GM23338 (cell line): ENCODE data around the gene PPP2R5D. TPM values are rescaled to one million over a fixed set of nuclear protein-coding genes. Genes with fewer than 3 reads are reported as not detected.
A peak's percentile ranks its signal among the peaks of the same experiment; 100 is the strongest.

ENCODE experiments used
- ATAC-seq: fragments of 200-7000 bp; cut with Tn5 transposase; 3 replicates; pipeline ENCODE4 v1.9.1; 2020
- DNase-seq: peaks from one replicate; pipeline ENCODE4 v3.0.0-alpha.2; 2015; ENCODE audit warnings: low spot score
- H2AFZ ChIP-seq: fragments of 200-600 bp; sonication (generic); 2 replicates; pipeline ENCODE4 v1.8.0; 2016; ENCODE audit warnings: antibody characterized with exemption, mild to moderate bottlenecking, moderate library complexity
- H3F3A ChIP-seq: fragments of 200-600 bp; sonication (generic); replicated peaks from 2 replicates; pipeline ENCODE4 v1.8.0; 2017; ENCODE audit warnings: antibody characterized with exemption, mixed run types, low read depth
- H3K27ac ChIP-seq: fragments of 200-600 bp; sonication (generic); 2 replicates; pipeline ENCODE4 v1.6.1; 2016; ENCODE audit warnings: low read depth
- H3K27me3 ChIP-seq: fragments of 200-600 bp; sonication (generic); 2 replicates; pipeline ENCODE4 v1.8.0; 2016; ENCODE audit warnings: mild to moderate bottlenecking, mixed run types, moderate library complexity; ENCODE audit not compliant: insufficient read depth
- H3K36me3 ChIP-seq: fragments of 200-600 bp; sonication (generic); 2 replicates; pipeline ENCODE4 v1.8.0; 2016; ENCODE audit warnings: mild to moderate bottlenecking; ENCODE audit not compliant: insufficient read depth
- H3K4me1 ChIP-seq: fragments of 200-600 bp; sonication (generic); 2 replicates; pipeline ENCODE4 v1.8.0; 2016; ENCODE audit warnings: mild to moderate bottlenecking, moderate library complexity; ENCODE audit not compliant: insufficient read depth
- H3K4me2 ChIP-seq: fragments of 200-600 bp; sonication (generic); 2 replicates; pipeline ENCODE4 v1.7.1; 2017; ENCODE audit warnings: mixed run types
- H3K4me3 ChIP-seq: fragments of 200-600 bp; sonication (generic); 2 replicates; pipeline ENCODE4 v1.6.1; 2016; ENCODE audit warnings: mixed run types
- H3K79me2 ChIP-seq: fragments of 200-600 bp; sonication (generic); replicated peaks from 2 replicates; pipeline ENCODE4 v1.8.0; 2017; ENCODE audit warnings: mild to moderate bottlenecking; ENCODE audit not compliant: insufficient read depth
- H3K9me2 ChIP-seq: fragments of 200-600 bp; sonication (generic); 2 replicates; pipeline ENCODE4 v1.8.0; 2017; ENCODE audit not compliant: insufficient read depth
- H4K20me1 ChIP-seq: fragments of 200-600 bp; sonication (generic); replicated peaks from 2 replicates; pipeline ENCODE4 v1.8.0; 2017; ENCODE audit warnings: mild to moderate bottlenecking; ENCODE audit not compliant: insufficient read depth
- H3K27ac Mint-ChIP-seq: 2 replicates; pipeline ENCODE4 v1.8.0; 2020; ENCODE audit warnings: inconsistent platforms, mild to moderate bottlenecking, moderate library complexity, mixed read lengths
- H3K27me3 Mint-ChIP-seq: 3 replicates; pipeline ENCODE4 v1.8.0; 2022; ENCODE audit warnings: low read depth, mild to moderate bottlenecking, moderate library complexity, mixed read lengths, inconsistent platforms; ENCODE audit not compliant: insufficient read depth, poor library complexity
- H3K36me3 Mint-ChIP-seq: 3 replicates; pipeline ENCODE4 v1.8.0; 2021; ENCODE audit warnings: low read depth, mild to moderate bottlenecking, inconsistent platforms, moderate library complexity, mixed read lengths
- H3K4me1 Mint-ChIP-seq: 3 replicates; pipeline ENCODE4 v1.8.0; 2020; ENCODE audit warnings: mild to moderate bottlenecking, inconsistent platforms, mixed read lengths
- H3K4me3 Mint-ChIP-seq: 3 replicates; pipeline ENCODE4 v1.8.0; 2021; ENCODE audit warnings: moderate library complexity, mild to moderate bottlenecking, inconsistent platforms, mixed read lengths
- H3K9me3 Mint-ChIP-seq: 3 replicates; pipeline ENCODE4 v1.8.0; 2020; ENCODE audit warnings: moderate library complexity, mild to moderate bottlenecking, inconsistent platforms, mixed read lengths
- CREB1 ChIP-seq: fragments of 250-450 bp; sonication (Bioruptor Pico); IDR thresholded peaks from 2 replicates; pipeline ENCODE4 v1.5.0; 2020; ENCODE audit warnings: low read depth, mild to moderate bottlenecking, moderate library complexity
- CTCF ChIP-seq, 2 experiments: fragments of 200-600 bp in 1 of 2; sonication (generic) in 1 of 2; conservative IDR thresholded peaks; 2 replicates each; pipeline versions ENCODE4 v1.5.1 to v1.6.1; 2016 to 2017; ENCODE audit warnings: antibody characterized with exemption in 2 of 2, low read depth in 2 of 2, mild to moderate bottlenecking in 2 of 2, moderate library complexity in 1 of 2
- EZH2 ChIP-seq: fragments of 200-600 bp; sonication (generic); IDR thresholded peaks from one replicate; pipeline ENCODE4 v1.8.0; 2017; ENCODE audit warnings: antibody characterized with exemption, mild to moderate bottlenecking, low read depth; ENCODE audit not compliant: unreplicated experiment
- EZH2phosphoT487 ChIP-seq: fragments of 200-600 bp; sonication (generic); IDR thresholded peaks from one replicate; pipeline ENCODE4 v1.8.1; 2018; ENCODE audit warnings: antibody characterized with exemption; ENCODE audit not compliant: unreplicated experiment
- JUNB ChIP-seq: IDR thresholded peaks from one replicate; pipeline ENCODE4 v1.6.1; 2016; ENCODE audit warnings: antibody characterized with exemption; ENCODE audit not compliant: unreplicated experiment
- NANOG ChIP-seq: IDR thresholded peaks from 2 replicates; pipeline ENCODE4 v1.6.1; 2016; ENCODE audit warnings: antibody characterized with exemption, borderline replicate concordance
- POLR2AphosphoS5 ChIP-seq: IDR thresholded peaks from 2 replicates; pipeline ENCODE4 v1.6.1; 2016; ENCODE audit warnings: antibody characterized with exemption, low read depth
- STAT1 ChIP-seq: IDR thresholded peaks from one replicate; pipeline ENCODE4 v1.6.1; 2016; ENCODE audit warnings: antibody characterized with exemption; ENCODE audit not compliant: unreplicated experiment
- ZNF114 ChIP-seq: fragments of 250-450 bp; sonication (Bioruptor Pico); IDR thresholded peaks from 2 replicates; pipeline ENCODE4 v1.5.0; 2020; ENCODE audit warnings: mild to moderate bottlenecking, moderate library complexity
- ZNF331 ChIP-seq: fragments of 250-450 bp; sonication (Bioruptor Pico); IDR thresholded peaks from 2 replicates; pipeline ENCODE4 v1.5.0; 2020; ENCODE audit warnings: low read depth, mild to moderate bottlenecking, moderate library complexity
- ZNF462 ChIP-seq: fragments of 250-450 bp; sonication (Bioruptor Pico); IDR thresholded peaks from 2 replicates; pipeline ENCODE4 v1.5.0; 2020; ENCODE audit warnings: mild to moderate bottlenecking, moderate library complexity
- polyA plus RNA-seq: library from polyadenylated mRNA; unstranded; fragments of >200 nt; fragmentation: Nextera tagmentation; extraction: Ambion mirVana; gene quantifications from 2 replicates; pipeline ENCODE4 v1.2.1, GENCODE V29; 2016
- total RNA-seq: library from RNA; depleted of rRNA; stranded (reverse); fragments of >200 nt; shearing (Covaris generic); gene quantifications from 2 replicates; pipeline ENCODE4 v1.2.3, GENCODE V29; 2014
- TF ChIP-seq, protein P1 (sequence below): IDR thresholded peaks from one replicate; pipeline ENCODE4 v1.6.1; 2018; ENCODE audit warnings: antibody characterized with exemption; ENCODE audit not compliant: unreplicated experiment
- TF ChIP-seq, protein P2 (sequence below): IDR thresholded peaks from 2 replicates; pipeline ENCODE4 v1.6.1; 2016; ENCODE audit warnings: antibody characterized with exemption

Gene PPP2R5D
- total and polyA plus RNA-seq, 2 experiments from 2014 or later: 20.0 to 55.3 TPM

DNA sequence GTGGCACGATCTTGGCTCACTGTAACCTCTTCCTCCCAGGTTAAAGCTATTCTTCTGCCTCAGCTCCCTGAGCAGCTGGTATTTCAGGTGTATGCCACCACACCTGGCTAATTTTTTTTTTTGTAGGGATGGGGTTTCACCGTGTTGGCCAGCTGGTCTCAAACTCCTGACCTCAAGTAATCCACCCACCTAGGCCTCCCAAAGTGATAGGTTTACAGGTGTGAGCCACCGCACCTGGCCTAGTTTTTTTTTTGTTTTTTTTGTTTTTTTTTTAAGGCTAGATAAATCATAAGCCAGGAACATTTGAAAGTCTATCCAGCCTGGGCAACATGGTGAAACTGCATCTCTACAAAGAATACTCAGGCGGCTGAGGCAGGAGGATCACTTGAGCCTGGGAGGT lies 48.0 kb downstream of the PPP2R5D start:
- Histone ChIP-seq H3K4me1 (no peaks in the 10 kb centered on the region), H3K36me3 (peaks cover 27% of the 10 kb centered on the region), H3K4me2 (no peak overlapping the region), H3K79me2 (no peaks in the 10 kb centered on the region), H4K20me1 (peaks cover 12% of the 10 kb centered on the region), H3K27me3 (no peaks in the 10 kb centered on the region), H2AFZ (no peak overlapping the region), H3K27ac (0 out of 2 replicates have a peak overlapping the region, but pooled peaks have one; percentile 59), H3K4me3 (no peak overlapping the region), H3F3A (peaks cover 21% of the 10 kb centered on the region), H3K9me2 (no peaks in the 10 kb centered on the region)
- Mint-ChIP-seq H3K27me3 (peaks cover 3% of the 10 kb centered on the region), H3K4me3 (no peak overlapping the region), H3K36me3 (peaks cover 78% of the 10 kb centered on the region), H3K9me3 (no peaks in the 10 kb centered on the region), H3K4me1 (no peaks in the 10 kb centered on the region), H3K27ac (no peak overlapping the region)
- ATAC-seq (no peak), DNase-seq (no peak)
- no peak for TF ChIP-seq EZH2
- TF ChIP-seq CTCF (conservative IDR thresholded peaks at IDR 0.05; ENCODE audit: low read depth in 2 of 2): no peak
- TF ChIP-seq, protein P1, sequence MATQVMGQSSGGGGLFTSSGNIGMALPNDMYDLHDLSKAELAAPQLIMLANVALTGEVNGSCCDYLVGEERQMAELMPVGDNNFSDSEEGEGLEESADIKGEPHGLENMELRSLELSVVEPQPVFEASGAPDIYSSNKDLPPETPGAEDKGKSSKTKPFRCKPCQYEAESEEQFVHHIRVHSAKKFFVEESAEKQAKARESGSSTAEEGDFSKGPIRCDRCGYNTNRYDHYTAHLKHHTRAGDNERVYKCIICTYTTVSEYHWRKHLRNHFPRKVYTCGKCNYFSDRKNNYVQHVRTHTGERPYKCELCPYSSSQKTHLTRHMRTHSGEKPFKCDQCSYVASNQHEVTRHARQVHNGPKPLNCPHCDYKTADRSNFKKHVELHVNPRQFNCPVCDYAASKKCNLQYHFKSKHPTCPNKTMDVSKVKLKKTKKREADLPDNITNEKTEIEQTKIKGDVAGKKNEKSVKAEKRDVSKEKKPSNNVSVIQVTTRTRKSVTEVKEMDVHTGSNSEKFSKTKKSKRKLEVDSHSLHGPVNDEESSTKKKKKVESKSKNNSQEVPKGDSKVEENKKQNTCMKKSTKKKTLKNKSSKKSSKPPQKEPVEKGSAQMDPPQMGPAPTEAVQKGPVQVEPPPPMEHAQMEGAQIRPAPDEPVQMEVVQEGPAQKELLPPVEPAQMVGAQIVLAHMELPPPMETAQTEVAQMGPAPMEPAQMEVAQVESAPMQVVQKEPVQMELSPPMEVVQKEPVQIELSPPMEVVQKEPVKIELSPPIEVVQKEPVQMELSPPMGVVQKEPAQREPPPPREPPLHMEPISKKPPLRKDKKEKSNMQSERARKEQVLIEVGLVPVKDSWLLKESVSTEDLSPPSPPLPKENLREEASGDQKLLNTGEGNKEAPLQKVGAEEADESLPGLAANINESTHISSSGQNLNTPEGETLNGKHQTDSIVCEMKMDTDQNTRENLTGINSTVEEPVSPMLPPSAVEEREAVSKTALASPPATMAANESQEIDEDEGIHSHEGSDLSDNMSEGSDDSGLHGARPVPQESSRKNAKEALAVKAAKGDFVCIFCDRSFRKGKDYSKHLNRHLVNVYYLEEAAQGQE: no peak
- no peak for TF ChIP-seq NANOG
- TF ChIP-seq POLR2AphosphoS5: no peak
- TF ChIP-seq ZNF114 (CRISPR knock-in tag): no peak
- TF ChIP-seq EZH2phosphoT487: no peak
- no peak for TF ChIP-seq CREB1 (CRISPR knock-in tag)
- no peak for TF ChIP-seq ZNF462 (CRISPR knock-in tag)
- no peak for TF ChIP-seq ZNF331 (CRISPR knock-in tag)
- TF ChIP-seq, protein P2, sequence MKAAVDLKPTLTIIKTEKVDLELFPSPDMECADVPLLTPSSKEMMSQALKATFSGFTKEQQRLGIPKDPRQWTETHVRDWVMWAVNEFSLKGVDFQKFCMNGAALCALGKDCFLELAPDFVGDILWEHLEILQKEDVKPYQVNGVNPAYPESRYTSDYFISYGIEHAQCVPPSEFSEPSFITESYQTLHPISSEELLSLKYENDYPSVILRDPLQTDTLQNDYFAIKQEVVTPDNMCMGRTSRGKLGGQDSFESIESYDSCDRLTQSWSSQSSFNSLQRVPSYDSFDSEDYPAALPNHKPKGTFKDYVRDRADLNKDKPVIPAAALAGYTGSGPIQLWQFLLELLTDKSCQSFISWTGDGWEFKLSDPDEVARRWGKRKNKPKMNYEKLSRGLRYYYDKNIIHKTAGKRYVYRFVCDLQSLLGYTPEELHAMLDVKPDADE: no peak
- TF ChIP-seq STAT1: no peak
- TF ChIP-seq JUNB: no peak
